ENCODE measurements around the gene MRNIP.

- TF ChIP-seq CTCF (IDR thresholded peaks at IDR 0.05) (no peak), POLR2A (IDR thresholded peaks at IDR 0.05) (no peak)
Measured at GRCh38 chr5:179880066-179880650, 21.5 kb upstream of the MRNIP start.

Measured in body of pancreas (tissue), 4 donors.